B cell (primary cell): ENCODE data around the gene VIL1.

ENCODE experiments used
- CTCF ChIP-seq: fragments of 200-600 bp; IDR thresholded peaks from one replicate; pipeline ENCODE4 v1.8.0; 2022; ENCODE audit warnings: antibody characterized with exemption, mild to moderate bottlenecking
- EZH2 ChIP-seq: IDR thresholded peaks from 2 replicates; pipeline ENCODE4 v1.6.1; 2012; ENCODE audit warnings: borderline replicate concordance, low read depth, mild to moderate bottlenecking, moderate library complexity, low read length; ENCODE audit not compliant: insufficient read depth, poor library complexity, severe bottlenecking

GRCh38 chr2:218383892-218384519 lies 34.9 kb upstream of the VIL1 start:
- TF ChIP-seq CTCF (no peak), EZH2 (no peak)
